NCI-H146 treated with DMSO at 0.1 percent for 48 hours (cell line): ENCODE data around the gene GINM1.

Source experiments
- DNase-seq: peaks from one replicate; lab custom pipeline; 2025; ENCODE audit not compliant: unreplicated experiment; lab: John Stamatoyannopoulos, UW

Gene GINM1

DNA sequence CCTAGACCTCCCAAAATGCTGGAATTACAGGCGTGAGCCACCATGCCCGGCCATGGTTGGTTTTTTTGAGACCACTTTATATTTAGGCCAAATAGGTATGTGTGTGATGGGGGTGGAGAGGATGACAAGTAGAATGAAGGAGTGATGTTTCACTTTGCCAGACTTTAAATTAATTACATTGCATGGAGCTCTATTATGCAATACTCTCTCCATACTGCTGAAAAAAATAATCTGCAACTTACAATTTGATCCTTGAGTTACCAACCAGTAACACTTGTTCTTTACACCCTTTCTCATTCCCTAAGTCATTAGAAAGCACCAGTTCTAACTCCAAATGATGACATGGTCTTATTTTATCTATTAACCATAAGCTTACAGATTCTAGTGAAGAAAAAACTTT is 26.8 kb downstream of the GINM1 start:
- DNase-seq: no peak

DNA sequence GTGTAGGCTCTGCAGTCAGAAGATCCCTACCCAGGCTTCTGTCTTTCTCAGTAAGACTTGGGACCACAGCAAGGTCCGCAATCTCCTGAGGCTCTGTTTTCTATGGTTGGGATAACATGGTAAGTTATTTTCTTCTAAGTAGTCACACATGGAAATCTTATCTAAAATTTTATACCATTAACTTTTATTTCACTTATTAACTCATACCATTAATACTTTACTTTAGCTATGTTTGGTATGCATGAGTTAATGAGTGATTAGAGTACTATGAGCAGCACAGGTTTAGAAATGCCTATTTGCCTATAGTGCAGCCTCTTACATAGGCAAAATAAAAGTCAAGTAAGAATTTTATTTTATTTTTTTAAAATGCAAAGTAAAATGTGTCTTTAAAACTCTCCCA is 27.2 kb downstream of the GINM1 start:
- DNase-seq: no peak

DNA sequence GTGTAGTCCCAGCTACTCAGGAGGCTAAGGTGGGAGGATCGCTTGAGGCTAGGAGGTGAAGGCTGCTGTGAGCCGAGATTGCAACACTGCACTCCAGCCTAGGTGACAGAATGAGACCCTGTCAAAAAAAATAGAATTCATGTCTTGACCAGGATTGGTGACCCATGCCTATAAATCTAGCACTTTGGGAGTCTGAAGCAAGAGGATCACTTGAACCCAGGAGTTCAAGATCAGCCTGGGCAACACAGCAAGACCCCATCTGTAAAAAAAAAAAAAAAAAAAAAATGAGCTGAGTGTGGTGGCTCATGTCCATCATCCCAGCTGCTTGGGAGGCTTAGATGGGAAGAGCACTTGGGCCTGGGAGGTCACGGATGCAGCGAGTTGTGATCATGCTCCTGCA is 34.3 kb downstream of the GINM1 start:
- DNase-seq: no peak

DNA sequence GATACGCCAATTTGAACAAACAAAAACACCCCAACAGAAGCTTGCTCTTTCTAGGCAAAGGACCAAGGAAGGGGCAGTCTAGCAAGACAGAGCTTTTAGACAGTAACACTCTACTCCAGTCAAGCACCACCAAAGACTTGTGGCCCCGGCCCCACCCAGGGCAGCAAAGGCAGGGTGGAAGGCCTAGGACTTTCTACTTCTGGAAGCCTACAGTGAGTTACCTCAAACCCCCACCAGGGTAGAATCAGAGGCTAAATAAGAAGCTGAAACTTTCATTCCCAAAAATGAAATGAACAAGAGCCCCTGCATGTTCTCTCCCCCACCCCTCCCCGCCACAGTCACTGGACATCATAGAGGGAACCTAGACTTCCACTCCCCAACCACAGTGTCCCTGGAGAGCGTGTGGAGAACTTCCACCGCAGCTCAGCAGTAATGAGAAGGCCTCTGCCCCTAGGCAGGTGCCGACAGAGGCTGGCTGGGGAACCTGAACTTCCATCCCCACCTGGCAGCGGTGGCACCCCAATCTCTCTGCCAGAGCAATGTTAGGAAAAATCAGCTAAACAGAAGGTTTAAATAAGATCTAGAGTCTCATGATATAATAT is 42.3 kb downstream of the GINM1 start:
- no peak for DNase-seq

DNA sequence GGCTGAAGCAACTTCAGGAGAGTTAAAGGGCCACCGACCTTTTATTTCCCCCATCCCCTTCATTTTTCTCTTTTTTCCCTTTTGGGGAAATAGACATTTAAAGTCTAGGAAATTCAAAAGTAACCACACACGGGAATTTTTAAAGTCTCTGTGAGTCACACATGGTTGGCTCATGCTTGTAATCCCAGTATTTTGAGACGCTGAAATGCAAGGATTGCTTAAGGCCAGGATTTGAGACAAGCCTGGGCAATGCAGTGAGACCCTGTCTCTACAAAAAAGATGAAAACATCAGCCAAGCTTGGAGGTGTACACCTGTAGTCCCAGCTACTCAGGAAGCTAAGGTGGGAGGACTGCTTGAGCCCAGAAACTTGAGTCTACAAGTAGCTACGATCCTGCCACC is 48.2 kb downstream of the GINM1 start:
- DNase-seq: no peak

DNA sequence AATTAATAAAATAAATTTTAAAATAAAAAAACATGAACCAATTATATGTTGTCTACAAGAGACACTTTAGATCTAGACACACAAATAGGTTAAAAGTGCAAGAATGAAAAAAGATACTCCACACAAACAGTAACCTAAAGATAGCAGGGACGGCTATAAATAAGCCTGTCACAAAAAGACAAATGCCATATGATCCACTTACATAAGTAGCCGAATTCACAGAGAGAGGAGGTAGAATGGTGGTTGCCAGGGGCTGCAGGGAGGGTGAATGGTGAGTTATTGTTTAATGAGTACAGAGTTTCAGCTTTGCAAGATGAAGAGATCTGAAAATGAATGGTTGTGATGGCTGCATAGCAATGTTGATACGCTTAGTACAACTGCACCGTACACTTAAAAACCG is 49.6 kb downstream of the GINM1 start:
- DNase-seq: no peak

GRCh38 chr6:149627672-149628071 is 61.5 kb downstream of the GINM1 start:
- DNase-seq: no peak

DNA sequence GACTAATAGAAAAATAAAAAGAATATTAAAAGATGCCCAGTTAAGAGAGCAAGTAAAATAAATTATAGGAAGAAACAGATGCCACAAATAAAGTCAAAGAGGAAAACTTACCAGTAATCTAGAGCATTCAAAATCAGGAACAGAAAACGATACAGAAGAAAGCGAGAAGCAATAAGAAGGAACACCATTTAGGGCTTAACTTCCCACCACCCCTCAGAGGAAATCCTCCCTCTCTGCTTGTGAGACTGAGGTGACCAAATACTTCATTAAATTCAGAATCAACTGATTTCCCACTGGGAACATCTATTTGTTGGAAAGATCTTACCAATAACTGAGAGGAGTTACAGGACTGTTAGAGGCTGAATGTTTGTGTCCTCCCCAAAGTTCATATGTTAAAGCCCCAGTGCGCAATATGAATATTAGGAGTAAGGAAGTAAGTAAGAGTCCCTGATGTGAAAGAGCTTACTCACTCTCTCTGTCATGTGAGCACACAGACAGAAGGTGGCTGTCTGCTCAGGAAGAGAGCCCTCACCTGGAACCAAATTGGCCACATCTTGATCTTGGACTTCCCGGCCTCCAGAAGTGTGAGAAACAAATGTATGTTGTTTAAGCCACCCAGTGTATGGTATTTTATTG is 62.8 kb downstream of the GINM1 start:
- DNase-seq: no peak

- no peak for DNase-seq
Measured at GRCh38 chr6:149634315-149634714, 68.1 kb downstream of the GINM1 start.

DNA sequence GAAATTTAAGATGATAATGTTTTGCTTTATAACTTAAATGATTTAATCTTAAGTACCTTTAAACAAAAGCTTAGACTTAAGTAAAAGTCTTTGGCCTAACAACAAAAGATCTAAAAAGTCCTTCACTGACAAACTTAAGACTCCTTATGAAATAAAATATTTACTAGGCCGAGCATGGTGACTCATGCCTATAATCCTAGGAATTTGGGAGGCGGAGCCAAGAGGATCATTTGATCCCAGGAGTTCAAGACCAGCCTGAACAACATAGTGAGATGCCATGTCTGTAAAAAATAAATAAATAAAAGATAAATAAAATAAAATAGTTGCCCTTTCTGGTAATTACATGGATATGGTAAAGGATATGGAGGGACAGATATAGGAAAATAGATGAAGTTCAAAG is 69.9 kb downstream of the GINM1 start:
- no peak for DNase-seq
